HG03066 (cell line): ENCODE data around the gene PPP2R1B.
"Not testable (repeated sequence)": the region's sequence is repeated elsewhere in the genome, so short reads cannot be mapped to it uniquely, and the experiment has no call there.

Experiments
- ATAC-seq: cut with Tn5 transposase; IDR thresholded peaks from one replicate; pipeline ENCODE4 v1.9.1; 2021; ENCODE audit warnings: low read depth; ENCODE audit not compliant: unreplicated experiment

PPP2R1B gene

DNA sequence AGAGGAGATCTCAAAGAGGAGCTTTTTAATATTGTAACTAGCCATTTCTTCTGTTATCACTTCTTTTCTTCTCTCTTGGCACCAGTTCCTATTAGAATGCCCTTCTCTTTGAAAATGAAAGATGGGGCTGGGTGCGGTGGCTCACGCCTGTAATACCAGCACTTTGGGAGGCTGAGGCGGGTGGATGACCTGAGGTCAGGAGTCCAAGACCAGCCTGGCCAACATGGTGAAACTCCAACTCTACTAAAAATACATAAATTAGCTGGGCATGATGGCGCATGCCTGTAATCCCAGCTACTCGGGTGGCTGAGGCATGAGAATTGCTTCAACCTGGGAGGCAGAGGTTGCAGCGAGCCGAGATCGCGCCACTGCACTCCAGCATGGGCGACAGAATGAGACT is 18.1 kb upstream of the PPP2R1B start:
- ATAC-seq: not testable (repeated sequence)

DNA sequence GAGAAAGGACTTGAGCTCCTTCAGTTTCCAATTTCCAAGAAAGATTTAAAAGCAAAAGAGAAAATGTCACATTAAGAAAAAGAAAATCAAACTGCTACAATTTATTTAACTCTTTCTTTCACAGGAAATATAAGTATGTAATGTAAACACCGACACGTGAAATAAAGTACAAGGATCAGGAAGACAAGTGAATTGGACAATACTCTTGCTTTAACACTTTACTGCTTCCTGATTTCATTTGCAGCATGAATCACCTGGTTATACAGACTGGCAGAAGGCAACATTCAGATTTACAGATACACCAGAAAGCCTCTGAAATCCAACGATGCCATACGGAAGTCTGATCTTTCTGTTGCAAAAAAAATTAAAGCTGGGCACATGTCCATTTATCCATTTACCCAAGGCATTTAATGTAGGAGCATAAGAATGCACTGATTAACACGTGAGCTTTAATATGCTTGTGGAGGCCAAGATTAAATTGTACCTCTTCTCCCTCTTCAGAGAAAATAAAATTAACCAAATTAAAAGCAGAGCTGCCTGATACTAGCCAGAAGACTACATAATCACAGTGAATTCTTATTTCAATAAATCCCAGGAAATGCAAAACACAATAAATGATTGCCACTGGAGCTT is 16.0 kb upstream of the PPP2R1B start:
- ATAC-seq: no peak

DNA sequence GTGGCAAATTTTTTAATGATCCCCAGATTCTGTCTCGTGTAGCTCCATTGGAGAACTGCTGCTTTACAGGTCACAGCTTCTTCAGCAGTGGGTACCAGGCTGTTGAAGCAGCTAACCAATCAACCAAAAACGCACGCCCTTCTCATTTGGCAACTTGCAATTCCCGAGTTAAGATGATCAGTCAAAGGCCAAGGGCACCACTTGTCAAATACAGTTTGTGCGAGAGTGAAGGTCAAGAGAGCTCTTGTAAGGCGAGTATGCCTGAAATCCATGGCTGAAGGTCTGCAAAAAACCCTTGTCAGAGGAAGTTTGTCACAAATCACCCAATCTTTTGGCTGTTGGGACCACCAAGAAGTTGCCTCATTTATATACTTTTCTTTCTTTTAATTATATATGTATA is 12.9 kb upstream of the PPP2R1B start:
- ATAC-seq: no peak

- ATAC-seq: no peak
Measured at GRCh38 chr11:111778047-111778558, 11.9 kb upstream of the PPP2R1B start.

GRCh38 chr11:111777094-111778046 is 11.2 kb upstream of the PPP2R1B start:
- peak; percentile 55 for ATAC-seq

GRCh38 chr11:111776398-111777093 is 10.4 kb upstream of the PPP2R1B start:
- peak; percentile 90 for ATAC-seq

GRCh38 chr11:111774955-111775710 is 8.9 kb upstream of the PPP2R1B start:
- ATAC-seq: no peak

DNA sequence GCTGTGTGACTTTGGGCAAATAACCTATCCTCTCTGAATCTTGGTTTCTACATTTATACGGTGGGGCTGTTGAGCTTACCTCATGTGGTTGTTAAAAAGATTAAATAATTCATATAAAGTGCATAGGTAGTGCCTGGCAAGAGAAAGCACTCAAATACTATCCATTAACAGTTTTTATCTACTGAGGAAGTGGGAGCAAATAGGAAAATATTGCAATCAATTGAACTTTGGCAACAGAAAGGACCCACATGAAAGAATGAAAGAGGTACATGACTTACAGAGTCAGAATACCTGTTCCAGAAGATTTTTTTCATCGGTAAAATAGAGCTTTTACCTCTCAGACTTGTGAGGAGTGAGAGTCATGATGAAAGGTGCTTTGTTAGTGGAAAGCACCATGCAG is 6.3 kb upstream of the PPP2R1B start:
- no peak for ATAC-seq

- ATAC-seq: not testable (repeated sequence)
Measured at GRCh38 chr11:111771205-111771604, 5.0 kb upstream of the PPP2R1B start.

GRCh38 chr11:111770581-111771134 is 4.5 kb upstream of the PPP2R1B start:
- ATAC-seq: no peak

GRCh38 chr11:111766834-111767142 is 599 bp upstream of the PPP2R1B start:
- peak; percentile 9 for ATAC-seq

GRCh38 chr11:111765320-111765983 is 737 bp downstream of the PPP2R1B start:
- peak; percentile 11 for ATAC-seq

- no peak for ATAC-seq
Measured at GRCh38 chr11:111764621-111765020, 1.6 kb downstream of the PPP2R1B start.

DNA sequence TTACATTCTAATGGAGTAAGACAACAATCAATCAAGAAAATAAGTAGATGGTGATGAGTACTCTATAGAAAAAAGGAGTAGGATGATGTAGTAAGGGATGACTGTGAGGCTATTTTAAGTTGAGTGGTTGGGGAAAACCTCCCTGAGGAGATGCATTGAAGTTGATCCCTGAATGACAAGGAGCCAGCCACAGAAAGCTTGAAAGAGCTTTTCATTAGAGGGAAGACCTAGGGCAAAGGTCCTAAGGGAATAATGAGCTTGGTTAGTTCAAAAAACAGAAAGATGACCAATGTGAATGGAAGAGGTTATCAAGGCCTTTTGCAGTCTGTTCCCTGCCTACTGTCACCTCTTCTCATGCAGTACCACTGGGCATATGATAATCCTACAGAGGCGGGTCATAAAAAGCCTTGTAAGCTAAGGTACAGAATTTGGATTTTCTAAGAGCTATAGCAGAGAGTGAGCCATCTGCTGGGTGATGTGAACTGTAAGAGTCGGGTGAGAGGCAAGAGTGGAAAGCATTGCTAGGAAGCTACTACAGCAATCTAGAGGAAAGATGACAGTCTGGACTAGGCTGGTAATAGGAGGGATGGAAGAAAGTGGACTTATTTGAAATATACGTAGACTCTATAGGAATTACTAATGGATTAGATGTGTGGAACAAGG is 3.1 kb downstream of the PPP2R1B start:
- ATAC-seq: no peak

DNA sequence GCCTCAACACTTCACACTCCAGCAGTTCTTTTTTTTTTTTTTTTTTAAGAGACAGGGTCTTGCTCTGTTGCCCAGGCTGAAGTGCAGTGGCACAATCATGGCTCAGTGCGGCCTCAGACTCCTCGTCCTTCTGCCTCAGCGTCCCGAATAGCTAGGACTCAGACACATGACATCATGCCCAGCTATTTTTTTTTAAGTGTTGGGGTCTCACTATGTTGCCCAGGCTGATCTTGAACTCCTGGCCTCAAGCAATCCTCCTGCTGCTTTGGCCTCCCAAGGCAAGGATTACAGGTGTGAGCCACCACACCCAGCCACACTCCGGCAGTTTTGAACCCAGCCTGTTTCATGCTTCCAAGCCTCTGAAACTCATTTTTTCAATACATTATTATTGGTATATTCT is 3.7 kb downstream of the PPP2R1B start:
- no peak for ATAC-seq

- no peak for ATAC-seq
Measured at GRCh38 chr11:111761036-111761435, 5.2 kb downstream of the PPP2R1B start.

DNA sequence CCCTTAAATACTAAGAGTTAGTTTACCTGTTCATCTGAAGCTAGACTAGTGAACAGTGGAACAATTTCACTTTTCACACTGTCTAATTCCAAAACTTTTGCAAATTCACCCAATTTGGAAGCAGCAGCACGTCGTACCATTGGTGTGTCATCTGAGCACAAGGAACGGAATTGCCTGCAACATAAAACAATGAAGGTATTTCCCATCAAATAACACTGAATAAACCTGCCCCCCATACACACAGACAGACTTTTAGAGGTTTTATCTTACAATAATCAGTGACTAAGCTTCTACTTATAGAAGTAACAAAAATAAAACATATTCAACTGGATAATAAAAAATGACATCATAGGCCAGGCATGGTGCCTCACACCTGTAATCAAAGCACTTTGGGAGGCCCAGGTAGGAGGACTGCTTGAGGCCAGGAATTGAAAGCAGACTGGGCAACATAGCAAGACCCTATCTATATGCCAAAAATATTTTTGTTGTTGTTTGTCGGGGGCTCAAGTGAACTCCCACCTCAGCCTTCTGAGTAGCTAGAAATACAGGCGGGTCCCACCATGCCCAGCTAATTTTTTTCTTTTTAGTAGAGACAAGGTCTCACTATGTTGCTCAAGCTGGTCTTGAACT is 6.3 kb downstream of the PPP2R1B start:
- ATAC-seq: no peak

DNA sequence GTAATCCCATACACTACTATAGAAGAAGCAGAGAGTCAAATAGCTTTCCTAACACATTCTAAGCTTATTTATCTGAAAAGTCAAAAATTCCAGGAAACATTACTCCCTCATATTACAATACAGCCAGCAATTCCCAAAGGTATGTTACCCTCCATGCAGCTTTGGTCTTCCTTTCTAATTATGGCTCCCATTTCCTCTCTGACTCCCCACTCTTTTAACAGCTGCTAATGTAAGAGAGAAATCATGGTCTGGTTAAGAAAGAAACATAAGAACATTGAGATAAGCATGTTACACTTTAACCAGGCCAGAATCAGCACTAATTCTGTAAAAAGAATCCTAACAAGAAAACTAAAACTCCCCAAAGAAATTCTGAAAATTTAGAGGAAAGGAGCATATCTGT is 6.8 kb downstream of the PPP2R1B start:
- ATAC-seq: no peak

GRCh38 chr11:111756097-111756496 is 10.1 kb downstream of the PPP2R1B start:
- ATAC-seq: no peak
